HCT116 (cell line): ENCODE measurements around the gene TAL1. TPM values are rescaled to one million over a fixed set of nuclear protein-coding genes. Genes with fewer than 3 reads are reported as not detected.

ENCODE experiments used
- ATAC-seq: fragments of 200-7000 bp; cut with Tn5 transposase; 2 replicates; pipeline ENCODE4 v1.9.1; 2020; ENCODE audit warnings: mild to moderate bottlenecking, moderate library complexity
- BruUV-seq: library from RNA; stranded (reverse); fragments of 400-500 nt; replicated peaks from 2 replicates; lab custom pipeline; 2021; lab: Mats Ljungman, UMichigan
- CTCF ChIA-PET: fragments of 300-600 bp; sonication (Branson Sonifier 250); formaldehyde crosslinking; loops from one replicate; lab custom pipeline; 2021; ENCODE audit warnings: antibody characterized with exemption; lab: Charles Lee
- POLR2A ChIA-PET: fragments of 300-600, 350-600 bp; sonication (Branson Sonifier 250); formaldehyde crosslinking; loops from one replicate; lab custom pipeline; 2021; ENCODE audit warnings: antibody characterized with exemption; lab: Charles Lee
- RAD21 ChIA-PET, 2 experiments: fragments of 300-600 bp; sonication (Branson Sonifier 250); formaldehyde crosslinking; loops; one replicate each; lab custom pipeline; 2023; ENCODE audit warnings: low total read pairs in 2 of 2; ENCODE audit not compliant: uncharacterized antibody in 2 of 2, unreplicated experiment in 2 of 2, low non-redundant PET in 1 of 2; lab: Charles Lee
- DNase-seq: peaks from one replicate; pipeline ENCODE4 v3.0.0-alpha.2; 2010; ENCODE audit warnings: low read depth, low spot score
- H2AFZ ChIP-seq: fragments of 200-600 bp; shearing (Covaris generic), sonication (generic); 2 replicates; pipeline ENCODE4 v1.6.1; 2017; ENCODE audit warnings: low read depth, mixed run types, mixed read lengths, antibody characterized with exemption, low read length; ENCODE audit not compliant: poor library complexity, severe bottlenecking
- H3K27ac ChIP-seq: 2 replicates; pipeline ENCODE4 v1.5.1; 2012; ENCODE audit warnings: low read depth, low read length
- H3K27me3 ChIP-seq: fragments of 200-600 bp; sonication (generic); 2 replicates; pipeline ENCODE4 v1.6.1; 2016; ENCODE audit warnings: mixed run types, low read length, mixed read lengths; ENCODE audit not compliant: insufficient read depth
- H3K36me3 ChIP-seq, 2 experiments: fragments of 200-500 bp in 1 of 2; fragments of 200-600 bp in 1 of 2; sonication (Bioruptor generic) in 1 of 2; sonication (generic) in 1 of 2; 2 replicates each; pipeline versions ENCODE4 v1.5.1 to v1.6.1; 2014 to 2016; ENCODE audit warnings: low read length in 2 of 2, inconsistent platforms in 1 of 2, mixed read lengths in 1 of 2, mixed run types in 1 of 2; ENCODE audit not compliant: insufficient read depth in 2 of 2, control insufficient read depth in 1 of 2
- H3K4me1 ChIP-seq, 2 experiments: fragments of 200-600 bp in 1 of 2; sonication (generic) in 1 of 2; 2 replicates each; pipeline versions ENCODE4 v1.5.1 to v1.6.1; 2012 to 2017; ENCODE audit warnings: low read length in 2 of 2, inconsistent platforms in 1 of 2, mild to moderate bottlenecking in 1 of 2, mixed read lengths in 1 of 2, mixed run types in 1 of 2, moderate library complexity in 1 of 2; ENCODE audit not compliant: insufficient read depth in 2 of 2, control insufficient read depth in 1 of 2
- H3K4me2 ChIP-seq: fragments of 200-600 bp; sonication (generic); 2 replicates; pipeline ENCODE4 v1.6.1; 2017; ENCODE audit warnings: mixed run types, low read length, mixed read lengths
- H3K4me3 ChIP-seq, 2 experiments: fragments of 200-600 bp in 1 of 2; sonication (generic) in 1 of 2; replicated peaks in 1 of 2; 2 replicates each; pipeline ENCODE4 v1.5.1; 2011 to 2016; ENCODE audit warnings: low read length in 2 of 2, control low read depth in 1 of 2, low read depth in 1 of 2, mild to moderate bottlenecking in 1 of 2, mixed read lengths in 1 of 2, mixed run types in 1 of 2
- H3K79me2 ChIP-seq: fragments of 200-600 bp; sonication (generic); 2 replicates; pipeline ENCODE4 v1.6.1; 2017; ENCODE audit warnings: mild to moderate bottlenecking, mixed run types, low read length, moderate library complexity, mixed read lengths; ENCODE audit not compliant: insufficient read depth
- H3K9ac ChIP-seq: fragments of 200-600 bp; sonication (generic); 2 replicates; pipeline ENCODE4 v1.6.1; 2016; ENCODE audit warnings: low read length, mixed read lengths
- H3K9me2 ChIP-seq: fragments of 200-600 bp; sonication (generic), shearing (Covaris generic); 2 replicates; pipeline ENCODE4 v1.6.1; 2017; ENCODE audit warnings: mixed run types, mild to moderate bottlenecking, moderate library complexity; ENCODE audit not compliant: insufficient read depth
- H3K9me3 ChIP-seq, 2 experiments: fragments of 200-500 bp in 1 of 2; fragments of 200-600 bp in 1 of 2; sonication (Bioruptor generic) in 1 of 2; sonication (generic) in 1 of 2; 2 replicates each; pipeline ENCODE4 v1.6.1; 2014 to 2017; ENCODE audit warnings: low read length in 2 of 2, mixed read lengths in 2 of 2, inconsistent platforms in 1 of 2, low read depth in 1 of 2, mild to moderate bottlenecking in 1 of 2, mixed run types in 1 of 2, moderate library complexity in 1 of 2; ENCODE audit not compliant: control insufficient read depth in 1 of 2, insufficient read depth in 1 of 2
- H4K20me1 ChIP-seq: fragments of 200-600 bp; sonication (generic), shearing (Covaris generic); 2 replicates; pipeline ENCODE4 v1.6.1; 2017; ENCODE audit warnings: mixed run types, mild to moderate bottlenecking, moderate library complexity; ENCODE audit not compliant: insufficient read depth
- ATF3 ChIP-seq: IDR thresholded peaks from 2 replicates; pipeline ENCODE4 v1.6.1; 2012
- ELF1 ChIP-seq: IDR thresholded peaks from 2 replicates; pipeline ENCODE4 v1.6.1; 2012; ENCODE audit warnings: low read depth, borderline replicate concordance
- EZH2phosphoT487 ChIP-seq: fragments of 200-600 bp; IDR thresholded peaks from 2 replicates; pipeline ENCODE4 v1.6.1; 2018; ENCODE audit warnings: antibody characterized with exemption, borderline replicate concordance
- POLR2A ChIP-seq: IDR thresholded peaks from 2 replicates; pipeline ENCODE4 v1.7.0; 2011; ENCODE audit warnings: borderline replicate concordance; ENCODE audit not compliant: insufficient read depth, insufficient read length; ENCODE audit errors: extremely low read depth
- POLR2AphosphoS5 ChIP-seq: IDR thresholded peaks from 2 replicates; pipeline ENCODE4 v1.6.1; 2011; ENCODE audit warnings: mild to moderate bottlenecking, low read depth, low read length, moderate library complexity
- SRF ChIP-seq: IDR thresholded peaks from 2 replicates; pipeline ENCODE4 v1.6.1; 2012; ENCODE audit warnings: low read depth
- YY1 ChIP-seq: IDR thresholded peaks from 2 replicates; pipeline ENCODE4 v1.6.1; 2011; ENCODE audit warnings: low read length, low read depth, moderate library complexity, mild to moderate bottlenecking; ENCODE audit not compliant: insufficient replicate concordance; ENCODE audit errors: extremely low read depth
- ZFX ChIP-seq: fragments of 450-650 bp; IDR thresholded peaks from 2 replicates; pipeline ENCODE4 v1.6.1; 2017
- intact Hi-C: fragments of 100-400 bp; cut with micrococcal nuclease; formaldehyde crosslinking; loops from 2 replicates; pipeline ENCODE4 v1.10.0; 2022
- total RNA-seq: library from RNA; stranded (reverse); gene quantifications from one replicate; pipeline ENCODE4 v1.2.1, GENCODE V29; 2021; ENCODE audit not compliant: unreplicated experiment

TAL1 gene
- total RNA-seq, 1 experiment from 2014 or later = 0.05 TPM

- TF ChIP-seq POLR2AphosphoS5 = no peak; the same call in 1 of the 2 replicates
- TF ChIP-seq ELF1 = no peak; the same call in 1 of the 2 replicates
- TF ChIP-seq POLR2A = no peak
- no peak for TF ChIP-seq ZFX
- TF ChIP-seq YY1 = peak; percentile 67
- TF ChIP-seq SRF = peak; percentile 94
- TF ChIP-seq EZH2phosphoT487 = no peak
These were observed 52.7 kb downstream of the TAL1 start (continued) for GRCh38 chr1:47179017-47179987.

GRCh38 chr1:47178654-47179016, 53.4 kb downstream of the TAL1 start:
- POLR2A ChIA-PET = interaction anchor here (0.9 to 1.7 kb wide), 5 partner anchors 12 to 459 kb away, joined by 3 to 4 read pairs (median 3); partner anchors contain the start of genes FOXD2 and STIL
- H3K36me3 ChIP-seq = no peaks in the 10 kb centered on the region

More at GRCh38 chr1:47178654-47179016, 53.4 kb downstream of the TAL1 start:
- Histone ChIP-seq H3K9ac (peak overlapping the region; percentile 62), H3K4me1 (peaks cover 4 to 28% of the 10 kb centered on the region in 2 experiments), H4K20me1 (no peaks in the 10 kb centered on the region), H3K9me2 (no peaks in the 10 kb centered on the region), H3K9me3 (no peaks in the 10 kb centered on the region), H3K4me3 (peak overlapping the region; percentile 49 to 65), H3K27me3 (no peaks in the 10 kb centered on the region), H2AFZ (no peak overlapping the region), H3K4me2 (peak overlapping the region; percentile 98), H3K79me2 (no peaks in the 10 kb centered on the region), H3K27ac (no peak overlapping the region)
- no peak for TF ChIP-seq ATF3
- CTCF ChIA-PET = interaction anchor here (0.7 to 2.6 kb wide), 23 partner anchors 10 to 574 kb away, joined by 3 to 31 read pairs (median 4); partner anchors contain the start of genes FOXD2, MKNK1 and PDZK1IP1
- intact Hi-C loops = loop anchor here (1.0 to 10.0 kb wide), 5 partner anchors 84 to 549 kb away; no protein-coding TSS in a partner anchor
- DNase-seq (no peak), ATAC-seq (no peak)
- RAD21 ChIA-PET = interaction anchor here (0.7 to 1.3 kb wide), 3 partner anchors 84 to 259 kb away, joined by 3 to 6 read pairs (median 5); partner anchors contain the start of gene FOXD2 (in 1 of the 2)
- BruUV-seq = no TSS peak
